ENCODE measurements around the gene NAT14. TPM values are rescaled to one million over a fixed set of nuclear protein-coding genes. Genes with fewer than 3 reads are reported as not detected.

Gene NAT14
- total RNA-seq, 1 donor from 2014 or later = 58.2 TPM

DNA sequence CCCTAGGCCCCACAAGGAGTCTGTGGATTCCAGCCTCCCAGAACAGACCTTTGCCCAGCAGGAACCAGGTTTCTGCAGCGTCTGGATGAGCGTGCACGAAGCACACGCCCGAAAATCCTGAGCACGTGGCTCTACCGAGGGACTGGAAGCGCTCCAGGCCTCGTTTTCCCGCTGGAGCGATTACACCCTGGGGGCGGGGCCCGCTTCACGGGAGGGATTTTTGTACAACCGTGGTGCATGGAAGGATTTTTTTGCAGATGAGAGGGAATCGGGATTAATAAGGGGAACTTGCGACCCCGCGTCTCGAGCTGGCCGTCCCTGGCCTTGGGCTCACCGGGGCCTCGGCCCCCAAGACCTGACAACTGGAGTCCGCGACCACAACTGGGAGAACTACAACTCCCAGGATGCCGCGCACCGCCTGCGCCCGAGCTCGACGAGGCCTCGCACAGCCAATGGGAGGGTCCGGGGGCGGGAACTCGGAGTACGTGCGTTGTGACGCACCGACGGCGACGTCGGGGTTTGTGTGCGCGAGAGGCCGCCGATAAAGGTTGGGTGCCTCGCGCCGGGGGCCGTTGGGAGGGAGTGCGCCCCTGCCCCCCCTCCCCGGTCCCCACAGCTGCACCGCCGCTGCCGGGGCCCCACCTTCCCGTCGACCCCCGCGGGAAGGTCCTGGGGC, 8.8 kb upstream of the NAT14 start, which contains the start of gene ZNF628:
TSS of gene ZNF628 (plus strand) at position 518 of the 676 bp plus-strand sequence. CDS start 3,294 bp downstream, outside the sequence.
- Mint-ChIP-seq H3K9me3 (ENCODE audit: unreplicated experiment) (no peaks in the 10 kb centered on the region), H3K27ac (ENCODE audit: unreplicated experiment) (peak within 1 kb of the TSS; percentile 96), H3K27me3 (ENCODE audit: unreplicated experiment) (no peaks in the 10 kb centered on the region), H3K36me3 (ENCODE audit: unreplicated experiment) (no peaks in the 10 kb centered on the region), H3K4me1 (ENCODE audit: unreplicated experiment) (peaks cover 51% of the 10 kb centered on the region), H3K4me3 (ENCODE audit: unreplicated experiment) (peak within 1 kb of the TSS; percentile 91)
- TF ChIP-seq, protein P1, sequence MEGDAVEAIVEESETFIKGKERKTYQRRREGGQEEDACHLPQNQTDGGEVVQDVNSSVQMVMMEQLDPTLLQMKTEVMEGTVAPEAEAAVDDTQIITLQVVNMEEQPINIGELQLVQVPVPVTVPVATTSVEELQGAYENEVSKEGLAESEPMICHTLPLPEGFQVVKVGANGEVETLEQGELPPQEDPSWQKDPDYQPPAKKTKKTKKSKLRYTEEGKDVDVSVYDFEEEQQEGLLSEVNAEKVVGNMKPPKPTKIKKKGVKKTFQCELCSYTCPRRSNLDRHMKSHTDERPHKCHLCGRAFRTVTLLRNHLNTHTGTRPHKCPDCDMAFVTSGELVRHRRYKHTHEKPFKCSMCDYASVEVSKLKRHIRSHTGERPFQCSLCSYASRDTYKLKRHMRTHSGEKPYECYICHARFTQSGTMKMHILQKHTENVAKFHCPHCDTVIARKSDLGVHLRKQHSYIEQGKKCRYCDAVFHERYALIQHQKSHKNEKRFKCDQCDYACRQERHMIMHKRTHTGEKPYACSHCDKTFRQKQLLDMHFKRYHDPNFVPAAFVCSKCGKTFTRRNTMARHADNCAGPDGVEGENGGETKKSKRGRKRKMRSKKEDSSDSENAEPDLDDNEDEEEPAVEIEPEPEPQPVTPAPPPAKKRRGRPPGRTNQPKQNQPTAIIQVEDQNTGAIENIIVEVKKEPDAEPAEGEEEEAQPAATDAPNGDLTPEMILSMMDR (IDR thresholded peaks at IDR 0.05) = no peak
- DNase-seq (ENCODE audit: extremely low spot score, unreplicated experiment) = peak; percentile 99

DNA sequence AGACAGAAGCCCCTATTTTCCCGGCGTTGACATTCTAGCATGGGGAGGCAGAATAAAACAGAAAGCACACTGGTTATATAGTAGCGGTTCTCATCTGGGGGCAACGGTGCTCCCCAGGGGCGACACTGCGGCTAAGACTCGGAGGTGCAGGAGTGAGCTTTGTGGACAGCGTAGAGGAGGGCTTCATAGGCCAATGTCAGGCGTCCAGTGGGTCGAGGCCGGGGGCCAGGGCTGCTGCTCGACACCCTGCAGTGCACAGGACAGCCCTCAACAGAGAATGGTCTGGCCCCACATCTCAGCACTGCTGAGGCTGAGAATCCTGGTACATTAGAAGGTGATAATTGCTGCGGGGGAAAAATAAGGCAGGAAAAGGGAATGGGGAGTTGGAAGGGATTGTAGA, 7.1 kb upstream of the NAT14 start:
- Mint-ChIP-seq H3K9me3 (ENCODE audit: unreplicated experiment) (no peaks in the 10 kb centered on the region), H3K27ac (ENCODE audit: unreplicated experiment) (no peak overlapping the region), H3K4me1 (ENCODE audit: unreplicated experiment) (peaks cover 51% of the 10 kb centered on the region), H3K4me3 (ENCODE audit: unreplicated experiment) (peak overlapping the region; percentile 91), H3K27me3 (ENCODE audit: unreplicated experiment) (no peaks in the 10 kb centered on the region), H3K36me3 (ENCODE audit: unreplicated experiment) (no peaks in the 10 kb centered on the region)
- TF ChIP-seq, protein P1 (IDR thresholded peaks at IDR 0.05) = no peak
- no peak for DNase-seq (ENCODE audit: extremely low spot score, unreplicated experiment)

DNA sequence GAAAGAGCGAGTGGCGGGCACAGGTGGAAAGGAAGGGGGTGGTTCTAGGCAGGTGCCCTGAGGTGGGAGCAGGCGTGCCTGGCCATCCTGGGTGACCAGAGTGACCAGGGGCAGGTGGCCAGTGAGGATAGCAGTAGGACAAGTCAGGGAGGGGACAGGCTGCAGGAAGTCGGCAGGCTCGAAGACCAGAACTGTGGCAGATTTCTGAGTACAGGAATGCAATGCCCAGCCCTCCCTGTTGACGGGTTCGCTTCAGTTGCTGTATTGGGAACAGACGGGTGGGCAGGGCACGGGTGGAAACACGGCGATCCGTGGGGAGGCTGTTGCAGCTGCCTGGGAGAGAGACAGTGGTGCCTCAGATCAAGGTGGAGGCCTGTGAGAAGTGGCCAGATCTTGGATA, 6.6 kb upstream of the NAT14 start:
- H3K4me1 Mint-ChIP-seq (ENCODE audit: unreplicated experiment) = peaks cover 47% of the 10 kb centered on the region
- DNase-seq (ENCODE audit: extremely low spot score, unreplicated experiment) = no peak
- no peak overlapping the region for H3K27ac Mint-ChIP-seq (ENCODE audit: unreplicated experiment)
- no peaks in the 10 kb centered on the region for H3K36me3 Mint-ChIP-seq (ENCODE audit: unreplicated experiment)
- H3K4me3 Mint-ChIP-seq (ENCODE audit: unreplicated experiment) = peak overlapping the region; percentile 91
- no peaks in the 10 kb centered on the region for H3K27me3 Mint-ChIP-seq (ENCODE audit: unreplicated experiment)
- no peaks in the 10 kb centered on the region for H3K9me3 Mint-ChIP-seq (ENCODE audit: unreplicated experiment)
- TF ChIP-seq, protein P1 (IDR thresholded peaks at IDR 0.05) = no peak

DNA sequence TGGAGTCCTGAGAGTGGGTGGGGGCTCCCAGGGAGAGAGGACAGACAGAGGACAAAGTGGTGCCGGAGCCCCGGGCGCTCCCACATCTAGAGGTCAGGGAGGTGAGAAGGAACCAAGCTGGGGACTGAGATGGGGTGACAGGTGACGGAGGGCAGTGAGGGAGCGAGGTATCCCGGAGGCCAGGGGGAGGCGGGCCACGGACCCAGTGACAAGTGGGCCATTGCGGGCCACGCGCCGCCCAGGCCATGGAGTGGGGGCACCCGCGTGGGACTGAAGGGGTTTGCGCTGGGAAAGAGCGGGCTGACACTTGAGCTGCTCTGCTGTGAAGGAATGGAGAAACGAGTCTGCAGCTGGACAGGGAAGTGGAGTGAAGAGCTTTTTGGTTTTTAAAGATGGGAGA, 5.9 kb upstream of the NAT14 start:
- TF ChIP-seq, protein P1 (IDR thresholded peaks at IDR 0.05) = no peak
- no peak overlapping the region for H3K27ac Mint-ChIP-seq (ENCODE audit: unreplicated experiment)

DNA sequence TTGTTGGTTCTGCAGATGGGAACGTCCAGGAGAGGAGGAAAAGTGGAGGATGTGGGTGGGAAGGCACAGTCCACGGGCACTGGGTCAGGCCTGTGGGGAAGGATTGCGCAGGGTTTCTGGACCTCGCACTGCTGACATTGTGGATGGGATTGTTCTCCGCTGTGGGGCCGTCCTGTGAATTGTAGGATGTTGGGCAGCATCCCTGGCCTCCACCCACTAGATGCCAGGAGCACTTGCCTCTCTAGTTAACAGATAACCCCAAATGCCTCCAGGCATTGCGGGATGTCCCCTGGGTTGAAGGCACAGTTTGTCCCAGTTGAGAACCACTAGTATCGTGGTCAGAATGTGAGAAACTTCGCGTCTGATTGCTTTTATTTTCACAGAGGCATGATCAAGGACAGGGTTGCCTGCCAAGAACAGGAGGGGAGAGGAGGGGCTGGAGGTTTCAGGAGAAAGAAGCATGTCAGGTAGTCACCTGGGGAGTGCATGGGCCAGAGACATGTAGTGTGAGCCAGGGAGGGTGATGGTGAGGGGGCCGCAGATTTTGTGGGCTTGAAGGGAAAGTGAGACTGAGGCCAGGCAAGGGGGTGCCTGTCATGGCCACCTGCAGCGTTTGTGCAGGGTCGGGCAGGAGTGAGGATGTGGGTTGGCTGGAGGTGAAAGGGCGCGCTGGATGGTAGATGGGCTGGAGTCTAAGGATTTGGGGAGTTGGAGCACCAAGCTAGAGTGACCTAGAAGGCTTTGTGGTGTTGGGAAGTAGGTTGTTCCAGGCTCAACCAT, 5.3 kb upstream of the NAT14 start:
- no peaks in the 10 kb centered on the region for H3K27me3 Mint-ChIP-seq (ENCODE audit: unreplicated experiment)
- no peaks in the 10 kb centered on the region for H3K9me3 Mint-ChIP-seq (ENCODE audit: unreplicated experiment)
- no peaks in the 10 kb centered on the region for H3K36me3 Mint-ChIP-seq (ENCODE audit: unreplicated experiment)
- H3K4me3 Mint-ChIP-seq (ENCODE audit: unreplicated experiment) = peak overlapping the region; percentile 40
- TF ChIP-seq, protein P1 (IDR thresholded peaks at IDR 0.05) = no peak
- DNase-seq (ENCODE audit: extremely low spot score, unreplicated experiment) = no peak
- H3K4me1 Mint-ChIP-seq (ENCODE audit: unreplicated experiment) = peaks cover 40% of the 10 kb centered on the region
- H3K27ac Mint-ChIP-seq (ENCODE audit: unreplicated experiment) = no peak overlapping the region

More for the DNA sequence above, 5.9 kb upstream of the NAT14 start:
- Mint-ChIP-seq H3K9me3 (ENCODE audit: unreplicated experiment) (no peaks in the 10 kb centered on the region), H3K4me1 (ENCODE audit: unreplicated experiment) (peaks cover 41% of the 10 kb centered on the region), H3K27me3 (ENCODE audit: unreplicated experiment) (no peaks in the 10 kb centered on the region), H3K36me3 (ENCODE audit: unreplicated experiment) (no peaks in the 10 kb centered on the region), H3K4me3 (ENCODE audit: unreplicated experiment) (no peak overlapping the region)
- DNase-seq (ENCODE audit: extremely low spot score, unreplicated experiment) = no peak
